Vagina (tissue), 2 donors: ENCODE results near the gene UTS2.

Experiments used
- POLR2A ChIP-seq, 2 donors: fragments of 450-650 bp; IDR thresholded peaks; one replicate each; pipeline ENCODE4 v1.6.1; 2017; ENCODE audit warnings: antibody characterized with exemption in 2 of 2, mild to moderate bottlenecking in 2 of 2, moderate library complexity in 2 of 2
- POLR2AphosphoS5 ChIP-seq, 2 donors: sonication (generic); formaldehyde crosslinking; IDR thresholded peaks; one replicate each; pipeline ENCODE4 v1.9.0; 2017; ENCODE audit warnings: antibody characterized with exemption in 2 of 2, mild to moderate bottlenecking in 2 of 2, low read depth in 1 of 2; ENCODE audit not compliant: insufficient read depth in 1 of 2
- TF ChIP-seq, protein P1 (sequence below), 3 experiments: fragments of 450-650 bp in 2 of 3; fragments of 200-600 bp in 1 of 3; sonication (generic) in 1 of 3; IDR thresholded peaks; one replicate each; pipeline ENCODE4 v1.5.1; 2017 to 2019; ENCODE audit warnings: antibody characterized with exemption in 3 of 3, mild to moderate bottlenecking in 2 of 3, moderate library complexity in 2 of 3

DNA sequence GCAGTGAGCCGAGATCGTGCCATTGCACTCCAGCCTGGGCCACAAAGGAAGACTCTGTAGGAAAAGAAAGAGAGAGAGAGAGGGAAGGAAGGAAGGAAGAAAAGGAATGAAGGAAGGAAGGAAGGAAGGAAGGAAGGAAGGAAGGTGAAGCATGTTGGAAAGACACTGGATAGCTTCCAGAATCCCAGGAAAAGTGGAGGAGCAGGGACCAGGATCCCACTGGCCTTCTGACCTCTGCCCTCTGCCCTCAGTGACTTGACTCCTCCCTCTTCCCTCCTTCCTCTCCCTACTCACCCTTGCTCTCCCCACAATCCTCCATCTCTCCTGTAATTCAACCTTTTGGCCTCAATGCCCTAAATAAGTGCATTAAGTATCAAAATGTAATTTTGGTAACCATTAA lies 4.1 kb upstream of the UTS2 start:
- TF ChIP-seq, protein P1, sequence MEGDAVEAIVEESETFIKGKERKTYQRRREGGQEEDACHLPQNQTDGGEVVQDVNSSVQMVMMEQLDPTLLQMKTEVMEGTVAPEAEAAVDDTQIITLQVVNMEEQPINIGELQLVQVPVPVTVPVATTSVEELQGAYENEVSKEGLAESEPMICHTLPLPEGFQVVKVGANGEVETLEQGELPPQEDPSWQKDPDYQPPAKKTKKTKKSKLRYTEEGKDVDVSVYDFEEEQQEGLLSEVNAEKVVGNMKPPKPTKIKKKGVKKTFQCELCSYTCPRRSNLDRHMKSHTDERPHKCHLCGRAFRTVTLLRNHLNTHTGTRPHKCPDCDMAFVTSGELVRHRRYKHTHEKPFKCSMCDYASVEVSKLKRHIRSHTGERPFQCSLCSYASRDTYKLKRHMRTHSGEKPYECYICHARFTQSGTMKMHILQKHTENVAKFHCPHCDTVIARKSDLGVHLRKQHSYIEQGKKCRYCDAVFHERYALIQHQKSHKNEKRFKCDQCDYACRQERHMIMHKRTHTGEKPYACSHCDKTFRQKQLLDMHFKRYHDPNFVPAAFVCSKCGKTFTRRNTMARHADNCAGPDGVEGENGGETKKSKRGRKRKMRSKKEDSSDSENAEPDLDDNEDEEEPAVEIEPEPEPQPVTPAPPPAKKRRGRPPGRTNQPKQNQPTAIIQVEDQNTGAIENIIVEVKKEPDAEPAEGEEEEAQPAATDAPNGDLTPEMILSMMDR (IDR thresholded peaks at IDR 0.05): no peak
- TF ChIP-seq POLR2A (IDR thresholded peaks at IDR 0.05) (no peak), POLR2AphosphoS5 (IDR thresholded peaks at IDR 0.05; ENCODE audit: insufficient read depth in 1 of 2, low read depth in 1 of 2) (no peak)
